SK-N-SH treated with all-trans-retinoic acid at 6 μM for 48 hours (cell line): ENCODE measurements around the gene ANO3.

Experiments
- CREB5 ChIP-seq: fragments of 250-450 bp; sonication (Bioruptor Pico); IDR thresholded peaks from 2 replicates; pipeline ENCODE4 v1.5.1; 2020; ENCODE audit warnings: low read depth, mild to moderate bottlenecking, moderate library complexity
- CSDC2 ChIP-seq: fragments of 250-450 bp; sonication (Bioruptor Pico); IDR thresholded peaks from 2 replicates; pipeline ENCODE4 v1.5.0; 2020; ENCODE audit warnings: mild to moderate bottlenecking, moderate library complexity
- PPARA ChIP-seq: fragments of 250-450 bp; sonication (Bioruptor Pico); IDR thresholded peaks from 2 replicates; pipeline ENCODE4 v1.5.0; 2020; ENCODE audit warnings: mild to moderate bottlenecking, borderline replicate concordance
- RARB ChIP-seq: fragments of 250-450 bp; sonication (Bioruptor Pico); IDR thresholded peaks from 2 replicates; pipeline ENCODE4 v1.8.0; 2021; ENCODE audit warnings: mild to moderate bottlenecking, moderate library complexity
- TSHZ2 ChIP-seq: fragments of 250-450 bp; sonication (Bioruptor Pico); IDR thresholded peaks from 2 replicates; pipeline ENCODE4 v1.5.0; 2020; ENCODE audit warnings: mild to moderate bottlenecking, moderate library complexity
- ZC3H10 ChIP-seq: fragments of 250-450 bp; sonication (Bioruptor Pico); IDR thresholded peaks from 2 replicates; pipeline ENCODE4 v1.5.1; 2021; ENCODE audit warnings: mild to moderate bottlenecking, moderate library complexity
- ZFP3 ChIP-seq: fragments of 250-450 bp; sonication (Bioruptor Pico); IDR thresholded peaks from 2 replicates; pipeline ENCODE4 v1.5.0; 2020; ENCODE audit warnings: mild to moderate bottlenecking, moderate library complexity
- TF ChIP-seq, protein P1 (sequence below): fragments of 250-450 bp; sonication (Bioruptor Pico); IDR thresholded peaks from 2 replicates; pipeline ENCODE4 v1.8.0; 2020; ENCODE audit warnings: mild to moderate bottlenecking, moderate library complexity, borderline replicate concordance
- TF ChIP-seq, protein P2 (sequence below): fragments of 250-450 bp; sonication (Bioruptor Pico); IDR thresholded peaks from 2 replicates; pipeline ENCODE4 v1.8.0; 2021; ENCODE audit warnings: low read depth, mild to moderate bottlenecking, moderate library complexity, borderline replicate concordance

DNA sequence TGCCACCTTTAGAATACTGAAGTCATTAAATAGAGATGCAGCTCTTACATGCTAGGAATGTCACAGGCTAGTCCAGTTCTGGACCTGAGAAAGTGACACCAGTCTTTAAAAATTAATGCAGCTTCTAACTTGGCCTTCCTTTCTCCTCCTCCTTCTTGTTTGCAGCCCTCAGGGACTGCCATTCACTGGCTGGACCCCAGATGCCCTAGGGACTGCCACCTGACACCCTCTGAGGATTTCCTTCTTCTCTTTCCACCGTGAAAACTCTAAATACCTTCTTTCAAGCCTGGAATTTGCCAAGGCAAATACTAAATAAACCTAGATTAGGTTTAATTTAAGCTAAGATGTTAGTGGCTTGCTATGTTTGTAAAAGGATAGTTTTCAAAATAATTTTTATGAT is 161.7 kb downstream of the ANO3 start:
- TF ChIP-seq PPARA (no peak), ZFP3 (CRISPR knock-in tag) (no peak), RARB (CRISPR knock-in tag) (no peak), CSDC2 (CRISPR knock-in tag) (no peak), TSHZ2 (CRISPR knock-in tag) (no peak), CREB5 (CRISPR knock-in tag) (no peak), ZC3H10 (CRISPR knock-in tag) (no peak)
- TF ChIP-seq, protein P1, sequence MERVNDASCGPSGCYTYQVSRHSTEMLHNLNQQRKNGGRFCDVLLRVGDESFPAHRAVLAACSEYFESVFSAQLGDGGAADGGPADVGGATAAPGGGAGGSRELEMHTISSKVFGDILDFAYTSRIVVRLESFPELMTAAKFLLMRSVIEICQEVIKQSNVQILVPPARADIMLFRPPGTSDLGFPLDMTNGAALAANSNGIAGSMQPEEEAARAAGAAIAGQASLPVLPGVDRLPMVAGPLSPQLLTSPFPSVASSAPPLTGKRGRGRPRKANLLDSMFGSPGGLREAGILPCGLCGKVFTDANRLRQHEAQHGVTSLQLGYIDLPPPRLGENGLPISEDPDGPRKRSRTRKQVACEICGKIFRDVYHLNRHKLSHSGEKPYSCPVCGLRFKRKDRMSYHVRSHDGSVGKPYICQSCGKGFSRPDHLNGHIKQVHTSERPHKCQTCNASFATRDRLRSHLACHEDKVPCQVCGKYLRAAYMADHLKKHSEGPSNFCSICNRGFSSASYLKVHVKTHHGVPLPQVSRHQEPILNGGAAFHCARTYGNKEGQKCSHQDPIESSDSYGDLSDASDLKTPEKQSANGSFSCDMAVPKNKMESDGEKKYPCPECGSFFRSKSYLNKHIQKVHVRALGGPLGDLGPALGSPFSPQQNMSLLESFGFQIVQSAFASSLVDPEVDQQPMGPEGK (CRISPR knock-in tag) = no peak
- TF ChIP-seq, protein P2, sequence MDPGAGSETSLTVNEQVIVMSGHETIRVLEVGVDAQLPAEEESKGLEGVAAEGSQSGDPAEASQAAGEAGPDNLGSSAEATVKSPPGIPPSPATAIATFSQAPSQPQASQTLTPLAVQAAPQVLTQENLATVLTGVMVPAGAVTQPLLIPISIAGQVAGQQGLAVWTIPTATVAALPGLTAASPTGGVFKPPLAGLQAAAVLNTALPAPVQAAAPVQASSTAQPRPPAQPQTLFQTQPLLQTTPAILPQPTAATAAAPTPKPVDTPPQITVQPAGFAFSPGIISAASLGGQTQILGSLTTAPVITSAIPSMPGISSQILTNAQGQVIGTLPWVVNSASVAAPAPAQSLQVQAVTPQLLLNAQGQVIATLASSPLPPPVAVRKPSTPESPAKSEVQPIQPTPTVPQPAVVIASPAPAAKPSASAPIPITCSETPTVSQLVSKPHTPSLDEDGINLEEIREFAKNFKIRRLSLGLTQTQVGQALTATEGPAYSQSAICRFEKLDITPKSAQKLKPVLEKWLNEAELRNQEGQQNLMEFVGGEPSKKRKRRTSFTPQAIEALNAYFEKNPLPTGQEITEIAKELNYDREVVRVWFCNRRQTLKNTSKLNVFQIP (CRISPR knock-in tag) = no peak
